ENCODE data around the gene ITGB1. TPM values are rescaled to one million over a fixed set of nuclear protein-coding genes. Genes with fewer than 3 reads are reported as not detected.
"Not testable (repeated sequence)": the region's sequence is repeated elsewhere in the genome, so short reads cannot be mapped to it uniquely, and the experiment has no call there.

Gene ITGB1
- total RNA-seq, 2 experiments from 2014 or later: 82.4 to 82.9 TPM

DNA sequence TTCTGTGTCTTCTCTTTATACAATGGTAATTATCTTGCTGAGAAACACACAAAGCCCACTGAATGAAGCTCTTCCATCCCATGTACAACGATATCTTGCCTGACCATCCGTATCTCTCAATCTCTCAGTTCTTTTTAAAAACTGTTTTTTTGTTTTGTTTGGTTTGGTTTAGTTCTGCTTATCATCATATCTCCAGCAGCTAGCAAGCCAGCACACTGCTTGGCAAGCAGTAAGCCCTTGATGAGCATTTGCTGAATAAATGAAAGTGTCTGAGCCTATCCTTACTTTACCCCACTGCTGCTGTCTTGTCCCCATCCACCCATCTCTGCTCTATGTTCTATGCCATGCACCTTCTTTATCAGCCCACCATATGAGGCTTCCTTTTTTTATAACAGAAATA is 34.2 kb downstream of the ITGB1 start:
- peaks cover 6% of the 10 kb centered on the region for H3K4me1 ChIP-seq (ENCODE audit: insufficient read depth, low read length)
- intact Hi-C loops (cut with DNase I, micrococcal nuclease): no loop called here
- no peaks in the 10 kb centered on the region for H3K9me3 ChIP-seq (ENCODE audit: control insufficient read depth in 1 of 2, insufficient read depth in 1 of 2, low read length in 2 of 2)
- Mint-ChIP-seq H3K4me3 (no peak overlapping the region), H3K27me3 (no peaks in the 10 kb centered on the region), H3K4me1 (ENCODE audit: low read depth) (peaks cover 27% of the 10 kb centered on the region), H3K27ac (no peak overlapping the region), H3K36me3 (ENCODE audit: low read depth) (peaks cover 97% of the 10 kb centered on the region), H3K9me3 (no peaks in the 10 kb centered on the region)
- TF ChIP-seq, protein P1, sequence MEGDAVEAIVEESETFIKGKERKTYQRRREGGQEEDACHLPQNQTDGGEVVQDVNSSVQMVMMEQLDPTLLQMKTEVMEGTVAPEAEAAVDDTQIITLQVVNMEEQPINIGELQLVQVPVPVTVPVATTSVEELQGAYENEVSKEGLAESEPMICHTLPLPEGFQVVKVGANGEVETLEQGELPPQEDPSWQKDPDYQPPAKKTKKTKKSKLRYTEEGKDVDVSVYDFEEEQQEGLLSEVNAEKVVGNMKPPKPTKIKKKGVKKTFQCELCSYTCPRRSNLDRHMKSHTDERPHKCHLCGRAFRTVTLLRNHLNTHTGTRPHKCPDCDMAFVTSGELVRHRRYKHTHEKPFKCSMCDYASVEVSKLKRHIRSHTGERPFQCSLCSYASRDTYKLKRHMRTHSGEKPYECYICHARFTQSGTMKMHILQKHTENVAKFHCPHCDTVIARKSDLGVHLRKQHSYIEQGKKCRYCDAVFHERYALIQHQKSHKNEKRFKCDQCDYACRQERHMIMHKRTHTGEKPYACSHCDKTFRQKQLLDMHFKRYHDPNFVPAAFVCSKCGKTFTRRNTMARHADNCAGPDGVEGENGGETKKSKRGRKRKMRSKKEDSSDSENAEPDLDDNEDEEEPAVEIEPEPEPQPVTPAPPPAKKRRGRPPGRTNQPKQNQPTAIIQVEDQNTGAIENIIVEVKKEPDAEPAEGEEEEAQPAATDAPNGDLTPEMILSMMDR (IDR thresholded peaks at IDR 0.05): no peak
- CTCF ChIA-PET: no interaction called here
- H3K4me3 ChIP-seq (ENCODE audit: low read length): no peak overlapping the region
- POLR2A ChIA-PET: no interaction called here
- H3K27me3 ChIP-seq (ENCODE audit: control insufficient read depth in 1 of 2, insufficient read depth in 2 of 2, low read length in 2 of 2): no peaks in the 10 kb centered on the region
- H3K36me3 ChIP-seq (ENCODE audit: insufficient read depth, low read length): peaks cover 90% of the 10 kb centered on the region
- no peak for DNase-seq
- no peak for ATAC-seq (ENCODE audit: poor library complexity)
- H3K27ac ChIP-seq (ENCODE audit: low read depth in 1 of 2, low read length in 2 of 2): no peak overlapping the region

DNA sequence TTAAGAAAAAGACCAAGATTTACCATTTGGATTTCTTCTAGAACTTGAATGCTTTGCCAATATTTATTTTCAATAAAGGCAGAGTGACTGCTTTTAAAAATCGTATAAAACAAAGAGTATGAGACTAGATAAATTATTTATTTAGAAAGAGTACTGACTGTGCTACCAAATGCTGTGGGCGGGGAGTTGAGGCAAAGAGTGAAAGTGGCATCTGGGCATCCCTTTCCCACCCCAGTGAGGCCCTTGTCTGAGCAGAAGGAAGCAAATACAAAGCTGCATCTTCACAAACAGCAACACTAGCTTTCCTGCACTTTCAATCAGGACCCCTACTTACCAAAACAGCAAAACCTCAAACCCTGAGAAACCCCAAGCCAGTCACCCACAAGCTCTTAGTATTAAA is 34.9 kb downstream of the ITGB1 start:
- H3K4me3 Mint-ChIP-seq: no peak overlapping the region
- ATAC-seq (ENCODE audit: poor library complexity): no peak
- Histone ChIP-seq H3K27me3 (ENCODE audit: control insufficient read depth in 1 of 2, insufficient read depth in 2 of 2, low read length in 2 of 2) (no peaks in the 10 kb centered on the region), H3K27ac (ENCODE audit: low read depth in 1 of 2, low read length in 2 of 2) (no peak overlapping the region), H3K9me3 (ENCODE audit: control insufficient read depth in 1 of 2, insufficient read depth in 1 of 2, low read length in 2 of 2) (no peaks in the 10 kb centered on the region), H3K4me3 (ENCODE audit: low read length) (no peak overlapping the region), H3K36me3 (ENCODE audit: insufficient read depth, low read length) (peaks cover 89% of the 10 kb centered on the region), H3K4me1 (ENCODE audit: insufficient read depth, low read length) (peaks cover 6% of the 10 kb centered on the region)
- H3K27ac Mint-ChIP-seq: no peak overlapping the region
- H3K36me3 Mint-ChIP-seq (ENCODE audit: low read depth): peaks cover 97% of the 10 kb centered on the region
- POLR2A ChIA-PET: no interaction called here
- H3K9me3 Mint-ChIP-seq: peaks cover 2% of the 10 kb centered on the region
- intact Hi-C loops (cut with DNase I, micrococcal nuclease): no loop called here
- CTCF ChIA-PET: no interaction called here
- no peak for DNase-seq
- peaks cover 25% of the 10 kb centered on the region for H3K4me1 Mint-ChIP-seq (ENCODE audit: low read depth)
- no peaks in the 10 kb centered on the region for H3K27me3 Mint-ChIP-seq
- TF ChIP-seq, protein P1 (IDR thresholded peaks at IDR 0.05): no peak

DNA sequence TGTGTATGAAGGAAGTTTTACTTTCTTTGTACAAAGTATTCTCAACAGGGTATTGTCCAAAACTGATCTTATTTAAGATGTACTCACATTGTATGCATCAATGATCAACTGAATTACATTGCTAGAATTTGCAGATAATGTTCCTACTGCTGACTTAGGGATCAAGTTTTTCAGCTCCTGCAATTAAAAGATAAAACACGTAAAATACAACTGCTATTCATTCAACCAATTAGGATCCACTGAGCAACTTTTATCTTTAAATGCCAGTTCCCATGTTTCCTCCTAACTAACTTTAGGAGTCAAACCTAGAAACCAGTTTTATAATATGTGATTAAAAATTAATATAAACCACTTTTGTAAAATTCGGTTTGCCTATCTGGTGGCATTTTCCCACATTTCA is 35.9 kb downstream of the ITGB1 start:
- H3K36me3 ChIP-seq (ENCODE audit: insufficient read depth, low read length): peaks cover 83% of the 10 kb centered on the region
- H3K36me3 Mint-ChIP-seq (ENCODE audit: low read depth): peaks cover 97% of the 10 kb centered on the region
- H3K4me1 Mint-ChIP-seq (ENCODE audit: low read depth): peaks cover 25% of the 10 kb centered on the region

DNA sequence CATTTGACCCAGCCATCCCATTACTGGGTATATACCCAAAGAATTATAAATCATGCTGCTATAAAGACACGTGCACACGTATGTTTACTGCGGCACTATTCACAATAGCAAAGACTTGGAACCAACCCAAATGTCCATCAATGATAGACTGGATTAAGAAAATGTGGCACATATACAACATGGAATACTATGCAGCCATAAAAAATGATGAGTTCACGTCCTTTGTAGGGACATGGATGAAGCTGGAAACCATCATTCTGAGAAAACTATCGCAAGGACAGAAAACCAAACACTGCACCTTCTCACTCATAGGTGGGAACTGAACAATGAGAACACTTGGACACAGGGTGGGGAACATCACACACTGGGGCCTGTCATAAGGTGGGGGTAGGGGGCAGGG is 40.2 kb downstream of the ITGB1 start:
- H3K27me3 ChIP-seq (ENCODE audit: control insufficient read depth in 1 of 2, insufficient read depth in 2 of 2, low read length in 2 of 2); ATAC-seq (ENCODE audit: poor library complexity); intact Hi-C loops (cut with DNase I, micrococcal nuclease); H3K4me3 Mint-ChIP-seq; POLR2A ChIA-PET; H3K27me3 Mint-ChIP-seq; DNase-seq; H3K9me3 Mint-ChIP-seq; H3K4me1 ChIP-seq (ENCODE audit: insufficient read depth, low read length); H3K4me3 ChIP-seq (ENCODE audit: low read length); H3K27ac ChIP-seq (ENCODE audit: low read depth in 1 of 2, low read length in 2 of 2); CTCF ChIA-PET; H3K27ac Mint-ChIP-seq; H3K9me3 ChIP-seq (ENCODE audit: control insufficient read depth in 1 of 2, insufficient read depth in 1 of 2, low read length in 2 of 2): not testable (repeated sequence)
- H3K36me3 ChIP-seq (ENCODE audit: insufficient read depth, low read length): peaks cover 52% of the 10 kb centered on the region
- peaks cover 29% of the 10 kb centered on the region for H3K4me1 Mint-ChIP-seq (ENCODE audit: low read depth)
- peaks cover 98% of the 10 kb centered on the region for H3K36me3 Mint-ChIP-seq (ENCODE audit: low read depth)

More for the DNA sequence above, 35.9 kb downstream of the ITGB1 start:
- CTCF ChIA-PET: no interaction called here
- Histone ChIP-seq H3K4me1 (ENCODE audit: insufficient read depth, low read length) (peaks cover 6% of the 10 kb centered on the region), H3K9me3 (ENCODE audit: control insufficient read depth in 1 of 2, insufficient read depth in 1 of 2, low read length in 2 of 2) (no peaks in the 10 kb centered on the region), H3K27ac (ENCODE audit: low read depth in 1 of 2, low read length in 2 of 2) (no peak overlapping the region), H3K4me3 (ENCODE audit: low read length) (no peak overlapping the region), H3K27me3 (ENCODE audit: control insufficient read depth in 1 of 2, insufficient read depth in 2 of 2, low read length in 2 of 2) (no peaks in the 10 kb centered on the region)
- intact Hi-C loops (cut with DNase I, micrococcal nuclease): no loop called here
- Mint-ChIP-seq H3K4me3 (no peak overlapping the region), H3K27ac (no peak overlapping the region), H3K27me3 (no peaks in the 10 kb centered on the region), H3K9me3 (peaks cover 2% of the 10 kb centered on the region)
- ATAC-seq (ENCODE audit: poor library complexity) (no peak), DNase-seq (no peak)
- POLR2A ChIA-PET: no interaction called here
- TF ChIP-seq, protein P1 (IDR thresholded peaks at IDR 0.05): no peak
